Calu3 (cell line): ENCODE results near the gene ADAMTS9. TPM values are rescaled to one million over a fixed set of nuclear protein-coding genes. Genes with fewer than 3 reads are reported as not detected.

ENCODE experiments used
- BruUV-seq: library from RNA; stranded (reverse); fragments of 400-500 nt; replicated peaks from 2 replicates; lab custom pipeline; 2021; lab: Mats Ljungman, UMichigan
- CTCF ChIA-PET: fragments of 300-600 bp; sonication (Branson Sonifier 250); formaldehyde crosslinking; loops from one replicate; lab custom pipeline; 2022; ENCODE audit warnings: antibody characterized with exemption; lab: Charles Lee
- DNase-seq: peaks from one replicate; pipeline ENCODE4 v3.0.0; 2022
- H3K27ac Mint-ChIP-seq: one replicate; pipeline ENCODE4 v1.8.0; 2022; ENCODE audit warnings: mixed read lengths; ENCODE audit not compliant: unreplicated experiment
- H3K27me3 Mint-ChIP-seq: one replicate; pipeline ENCODE4 v1.8.0; 2022; ENCODE audit warnings: mixed read lengths; ENCODE audit not compliant: unreplicated experiment
- H3K36me3 Mint-ChIP-seq: one replicate; pipeline ENCODE4 v1.8.0; 2022; ENCODE audit warnings: mild to moderate bottlenecking, moderate library complexity, mixed read lengths; ENCODE audit not compliant: insufficient read depth, unreplicated experiment
- H3K4me1 Mint-ChIP-seq: one replicate; pipeline ENCODE4 v1.8.0; 2022; ENCODE audit warnings: mild to moderate bottlenecking, low read depth, mixed read lengths; ENCODE audit not compliant: unreplicated experiment
- H3K4me3 Mint-ChIP-seq: one replicate; pipeline ENCODE4 v1.8.0; 2022; ENCODE audit warnings: mild to moderate bottlenecking, low read depth, moderate library complexity, mixed read lengths; ENCODE audit not compliant: unreplicated experiment
- H3K9me3 Mint-ChIP-seq: one replicate; pipeline ENCODE4 v1.8.0; 2022; ENCODE audit warnings: low read depth, mixed read lengths; ENCODE audit not compliant: unreplicated experiment
- intact Hi-C: fragments of 100-400 bp; cut with micrococcal nuclease; formaldehyde crosslinking; loops from one replicate; pipeline ENCODE4 v1.10.0; 2022; ENCODE audit not compliant: unreplicated experiment
- total RNA-seq: library from RNA; stranded (reverse); gene quantifications from 2 replicates; pipeline ENCODE4 v1.2.3, GENCODE V29; 2022
- TF ChIP-seq, protein P1 (sequence below): fragments of 200-600 bp; IDR thresholded peaks from one replicate; pipeline ENCODE4 v1.8.0; 2022; ENCODE audit warnings: antibody characterized with exemption; ENCODE audit not compliant: unreplicated experiment

The ADAMTS9 gene
- total RNA-seq, 1 experiment from 2014 or later, result 54.6 TPM

DNA sequence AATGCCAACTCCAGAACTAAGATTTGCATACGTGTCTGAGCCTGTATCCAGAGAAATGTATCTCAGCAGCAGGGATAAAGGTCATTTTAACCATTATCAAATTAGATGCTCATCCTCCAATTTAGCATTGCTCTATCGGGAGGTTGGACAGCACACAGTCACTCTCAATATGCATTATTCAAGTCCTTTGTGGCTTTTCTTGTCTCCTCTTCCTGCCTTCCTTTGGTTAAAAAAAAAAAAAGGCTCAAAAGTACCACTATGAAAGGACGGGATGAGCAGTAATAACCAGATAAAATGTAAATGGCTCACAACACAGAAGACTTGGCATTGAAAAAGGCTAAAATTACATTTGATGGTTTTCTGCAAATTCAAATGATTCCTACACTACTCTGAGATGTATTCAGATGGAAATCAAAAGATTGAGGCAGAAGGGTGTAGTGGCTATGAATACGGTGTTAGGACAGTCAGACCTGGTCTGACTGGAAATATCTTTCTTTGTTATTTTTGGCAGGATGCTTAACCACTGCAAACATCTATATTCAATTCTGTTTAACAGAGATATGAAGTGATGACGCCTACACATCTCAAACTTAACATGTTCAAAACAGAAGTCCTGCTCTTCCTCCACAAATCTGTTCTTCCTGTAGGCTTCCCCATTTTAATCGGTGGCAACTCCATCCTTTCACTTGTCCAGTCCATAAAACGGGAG, 109.6 kb downstream of the ADAMTS9 start:
- H3K27me3 Mint-ChIP-seq, result no peaks in the 10 kb centered on the region
- no peak overlapping the region for H3K27ac Mint-ChIP-seq
- no peaks in the 10 kb centered on the region for H3K9me3 Mint-ChIP-seq
- peaks cover 15% of the 10 kb centered on the region for H3K4me1 Mint-ChIP-seq
- no peak for DNase-seq
- CTCF ChIA-PET, result no interaction called here
- H3K36me3 Mint-ChIP-seq, result no peaks in the 10 kb centered on the region
- intact Hi-C loops, result no loop called here
- no TSS peak for BruUV-seq
- TF ChIP-seq, protein P1, sequence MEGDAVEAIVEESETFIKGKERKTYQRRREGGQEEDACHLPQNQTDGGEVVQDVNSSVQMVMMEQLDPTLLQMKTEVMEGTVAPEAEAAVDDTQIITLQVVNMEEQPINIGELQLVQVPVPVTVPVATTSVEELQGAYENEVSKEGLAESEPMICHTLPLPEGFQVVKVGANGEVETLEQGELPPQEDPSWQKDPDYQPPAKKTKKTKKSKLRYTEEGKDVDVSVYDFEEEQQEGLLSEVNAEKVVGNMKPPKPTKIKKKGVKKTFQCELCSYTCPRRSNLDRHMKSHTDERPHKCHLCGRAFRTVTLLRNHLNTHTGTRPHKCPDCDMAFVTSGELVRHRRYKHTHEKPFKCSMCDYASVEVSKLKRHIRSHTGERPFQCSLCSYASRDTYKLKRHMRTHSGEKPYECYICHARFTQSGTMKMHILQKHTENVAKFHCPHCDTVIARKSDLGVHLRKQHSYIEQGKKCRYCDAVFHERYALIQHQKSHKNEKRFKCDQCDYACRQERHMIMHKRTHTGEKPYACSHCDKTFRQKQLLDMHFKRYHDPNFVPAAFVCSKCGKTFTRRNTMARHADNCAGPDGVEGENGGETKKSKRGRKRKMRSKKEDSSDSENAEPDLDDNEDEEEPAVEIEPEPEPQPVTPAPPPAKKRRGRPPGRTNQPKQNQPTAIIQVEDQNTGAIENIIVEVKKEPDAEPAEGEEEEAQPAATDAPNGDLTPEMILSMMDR, result no peak
- no peak overlapping the region for H3K4me3 Mint-ChIP-seq

DNA sequence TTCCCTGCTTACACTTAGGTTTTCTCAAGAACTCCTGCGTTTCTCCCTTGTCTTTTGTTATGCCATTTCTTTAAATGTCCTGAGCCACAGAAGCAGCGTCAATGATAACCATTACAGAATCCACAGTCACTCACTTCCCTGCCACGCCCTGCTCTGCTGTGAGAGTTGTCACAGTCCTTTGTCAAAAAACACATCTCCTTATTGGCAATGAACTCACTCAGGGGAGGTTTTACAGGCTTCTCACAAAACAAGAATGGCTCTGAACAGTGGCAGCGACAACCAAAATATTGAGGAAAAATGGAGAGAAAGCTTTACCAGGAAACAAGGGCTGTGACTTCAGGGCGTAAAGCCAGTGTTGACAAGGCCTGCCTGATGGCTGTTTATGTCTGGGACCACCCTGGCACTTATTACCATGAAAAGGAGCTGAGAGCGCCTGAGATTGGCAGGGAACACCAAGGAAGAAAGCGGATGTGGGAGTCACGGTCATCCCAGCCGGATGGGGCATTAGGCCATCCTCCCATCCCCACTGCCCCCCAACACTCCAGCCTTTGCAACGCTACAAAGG, 111.5 kb downstream of the ADAMTS9 start:
- intact Hi-C loops, result no loop called here
- TF ChIP-seq, protein P1, result no peak
- DNase-seq, result no peak
- Mint-ChIP-seq H3K36me3 (peaks cover 6% of the 10 kb centered on the region), H3K9me3 (no peaks in the 10 kb centered on the region), H3K4me3 (no peak overlapping the region), H3K27ac (no peak overlapping the region), H3K4me1 (peaks cover 15% of the 10 kb centered on the region), H3K27me3 (no peaks in the 10 kb centered on the region)
- BruUV-seq, result no TSS peak
- CTCF ChIA-PET, result no interaction called here

DNA sequence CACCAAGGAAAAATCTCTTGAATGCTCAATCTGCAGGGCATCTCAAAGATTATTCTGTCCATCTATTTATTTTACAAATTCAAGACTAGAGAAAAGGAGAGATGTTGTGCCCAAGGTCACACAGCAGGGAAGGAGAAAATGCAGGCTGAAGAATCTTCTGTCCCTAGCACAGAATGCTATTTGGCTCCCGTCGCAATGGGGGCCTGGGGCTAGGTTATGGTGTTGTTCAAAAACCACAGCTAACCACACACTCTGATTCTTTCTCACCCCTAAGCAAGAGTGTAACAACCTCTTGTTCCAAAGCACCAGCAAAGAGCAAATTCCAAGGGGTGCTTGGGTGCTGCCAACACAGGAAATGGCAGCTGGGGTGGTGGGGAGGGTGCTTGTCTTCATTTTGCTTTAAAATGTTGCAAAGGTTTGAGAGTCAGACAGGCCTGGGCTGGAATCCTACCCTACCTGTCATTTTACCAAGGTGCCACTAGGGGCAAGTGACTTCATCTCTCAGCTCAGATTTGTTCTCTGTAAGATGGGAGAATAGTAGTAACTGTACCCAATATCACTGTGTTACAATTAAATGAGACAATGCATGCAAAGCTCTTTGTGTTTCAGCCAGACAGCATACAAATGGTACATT, 112.5 kb downstream of the ADAMTS9 start:
- Mint-ChIP-seq H3K27ac (no peak overlapping the region), H3K4me1 (peaks cover 15% of the 10 kb centered on the region), H3K4me3 (no peak overlapping the region), H3K9me3 (no peaks in the 10 kb centered on the region), H3K36me3 (peaks cover 6% of the 10 kb centered on the region), H3K27me3 (no peaks in the 10 kb centered on the region)
- peak; percentile 3 for DNase-seq
- BruUV-seq, result no TSS peak
- TF ChIP-seq, protein P1, result peak; percentile 24
- CTCF ChIA-PET, result no interaction called here
- intact Hi-C loops, result no loop called here

DNA sequence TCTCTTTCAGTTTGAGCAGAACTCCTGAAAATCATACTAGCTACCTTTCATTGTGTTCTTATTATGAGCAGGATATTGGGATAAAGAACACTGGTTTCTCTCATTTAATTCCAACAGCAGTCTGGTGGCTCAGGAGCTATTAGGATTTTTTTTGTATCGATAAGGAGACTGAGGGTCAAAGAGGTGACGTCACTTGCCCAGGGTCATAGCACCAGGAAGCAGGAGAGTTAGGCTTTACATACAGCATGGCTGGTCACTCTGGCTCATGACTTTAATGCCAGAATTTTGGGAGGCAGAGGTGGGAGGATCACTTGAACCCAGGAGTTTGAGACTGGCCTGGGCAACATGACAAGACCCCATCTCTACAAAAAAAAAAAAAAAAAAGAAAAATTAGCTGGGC, 113.6 kb downstream of the ADAMTS9 start:
- no TSS peak for BruUV-seq
- CTCF ChIA-PET, result interaction anchor here (0.7 kb wide), 1 partner anchor 553 kb away, joined by 3 read pairs; no protein-coding TSS in a partner anchor
- H3K27ac Mint-ChIP-seq, result no peak overlapping the region
- peaks cover 10% of the 10 kb centered on the region for H3K4me1 Mint-ChIP-seq
- TF ChIP-seq, protein P1, result no peak
- no peaks in the 10 kb centered on the region for H3K27me3 Mint-ChIP-seq
- no peak for DNase-seq
- intact Hi-C loops, result no loop called here
- H3K9me3 Mint-ChIP-seq, result no peaks in the 10 kb centered on the region
- H3K36me3 Mint-ChIP-seq, result peaks cover 6% of the 10 kb centered on the region
- no peak overlapping the region for H3K4me3 Mint-ChIP-seq
